ENCODE measurements around the gene TGM3. TPM values are rescaled to one million over a fixed set of nuclear protein-coding genes. Genes with fewer than 3 reads are reported as not detected.

Gene TGM3
- polyA plus RNA-seq, 1 donor from 2014 or later, result 0.24 TPM

DNA sequence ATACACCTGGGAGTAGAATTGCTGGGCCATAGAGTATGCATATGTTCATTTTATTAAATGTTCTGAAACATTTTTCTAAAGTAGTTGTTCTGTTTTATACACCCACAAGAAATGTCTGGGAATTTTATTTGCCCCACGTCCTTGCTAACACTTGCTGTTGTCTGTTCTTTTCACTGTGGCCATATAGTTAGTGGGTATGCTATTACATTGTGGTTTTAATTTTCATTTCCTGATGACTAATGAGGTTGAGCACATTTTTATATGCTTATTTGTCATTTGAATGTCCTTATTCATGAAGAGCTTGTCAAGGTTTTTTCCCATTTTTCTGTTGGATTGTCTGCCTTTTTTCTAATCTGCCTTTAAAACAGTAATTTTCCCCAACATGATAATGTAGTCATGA is 41.5 kb upstream of the TGM3 start:
- Histone ChIP-seq H3K9me2 (ENCODE audit: insufficient read depth, low read length) (no peaks in the 10 kb centered on the region), H3K9me3 (ENCODE audit: low read length) (no peaks in the 10 kb centered on the region), H3K4me2 (ENCODE audit: low read length) (no peak overlapping the region), H3K27ac (ENCODE audit: low read length) (no peak overlapping the region), H4K20me1 (ENCODE audit: insufficient read depth) (no peaks in the 10 kb centered on the region), H3K79me2 (replicated peaks; ENCODE audit: insufficient read depth, low read length) (no peaks in the 10 kb centered on the region), H2AFZ (ENCODE audit: low read depth, low read length) (no peak overlapping the region), H3K36me3 (ENCODE audit: insufficient read depth, low read length) (no peaks in the 10 kb centered on the region), H3K9ac (ENCODE audit: low read length) (no peak overlapping the region), H3K4me3 (ENCODE audit: low read length) (no peak overlapping the region), H3F3A (ENCODE audit: insufficient read depth, low read length, poor library complexity, severe bottlenecking) (no peaks in the 10 kb centered on the region), H3K27me3 (ENCODE audit: insufficient read depth, low read depth, low read length) (no peaks in the 10 kb centered on the region)
- TF ChIP-seq SMC3 (conservative IDR thresholded peaks at IDR 0.05; ENCODE audit: poor library complexity), result no peak
- TF ChIP-seq EZH2 (IDR thresholded peaks at IDR 0.05; ENCODE audit: borderline replicate concordance, insufficient read depth, low read length, poor library complexity, severe bottlenecking), result no peak
- TF ChIP-seq, protein P1, sequence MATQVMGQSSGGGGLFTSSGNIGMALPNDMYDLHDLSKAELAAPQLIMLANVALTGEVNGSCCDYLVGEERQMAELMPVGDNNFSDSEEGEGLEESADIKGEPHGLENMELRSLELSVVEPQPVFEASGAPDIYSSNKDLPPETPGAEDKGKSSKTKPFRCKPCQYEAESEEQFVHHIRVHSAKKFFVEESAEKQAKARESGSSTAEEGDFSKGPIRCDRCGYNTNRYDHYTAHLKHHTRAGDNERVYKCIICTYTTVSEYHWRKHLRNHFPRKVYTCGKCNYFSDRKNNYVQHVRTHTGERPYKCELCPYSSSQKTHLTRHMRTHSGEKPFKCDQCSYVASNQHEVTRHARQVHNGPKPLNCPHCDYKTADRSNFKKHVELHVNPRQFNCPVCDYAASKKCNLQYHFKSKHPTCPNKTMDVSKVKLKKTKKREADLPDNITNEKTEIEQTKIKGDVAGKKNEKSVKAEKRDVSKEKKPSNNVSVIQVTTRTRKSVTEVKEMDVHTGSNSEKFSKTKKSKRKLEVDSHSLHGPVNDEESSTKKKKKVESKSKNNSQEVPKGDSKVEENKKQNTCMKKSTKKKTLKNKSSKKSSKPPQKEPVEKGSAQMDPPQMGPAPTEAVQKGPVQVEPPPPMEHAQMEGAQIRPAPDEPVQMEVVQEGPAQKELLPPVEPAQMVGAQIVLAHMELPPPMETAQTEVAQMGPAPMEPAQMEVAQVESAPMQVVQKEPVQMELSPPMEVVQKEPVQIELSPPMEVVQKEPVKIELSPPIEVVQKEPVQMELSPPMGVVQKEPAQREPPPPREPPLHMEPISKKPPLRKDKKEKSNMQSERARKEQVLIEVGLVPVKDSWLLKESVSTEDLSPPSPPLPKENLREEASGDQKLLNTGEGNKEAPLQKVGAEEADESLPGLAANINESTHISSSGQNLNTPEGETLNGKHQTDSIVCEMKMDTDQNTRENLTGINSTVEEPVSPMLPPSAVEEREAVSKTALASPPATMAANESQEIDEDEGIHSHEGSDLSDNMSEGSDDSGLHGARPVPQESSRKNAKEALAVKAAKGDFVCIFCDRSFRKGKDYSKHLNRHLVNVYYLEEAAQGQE (IDR thresholded peaks at IDR 0.05; ENCODE audit: borderline replicate concordance), result no peak
- TF ChIP-seq, protein P2, sequence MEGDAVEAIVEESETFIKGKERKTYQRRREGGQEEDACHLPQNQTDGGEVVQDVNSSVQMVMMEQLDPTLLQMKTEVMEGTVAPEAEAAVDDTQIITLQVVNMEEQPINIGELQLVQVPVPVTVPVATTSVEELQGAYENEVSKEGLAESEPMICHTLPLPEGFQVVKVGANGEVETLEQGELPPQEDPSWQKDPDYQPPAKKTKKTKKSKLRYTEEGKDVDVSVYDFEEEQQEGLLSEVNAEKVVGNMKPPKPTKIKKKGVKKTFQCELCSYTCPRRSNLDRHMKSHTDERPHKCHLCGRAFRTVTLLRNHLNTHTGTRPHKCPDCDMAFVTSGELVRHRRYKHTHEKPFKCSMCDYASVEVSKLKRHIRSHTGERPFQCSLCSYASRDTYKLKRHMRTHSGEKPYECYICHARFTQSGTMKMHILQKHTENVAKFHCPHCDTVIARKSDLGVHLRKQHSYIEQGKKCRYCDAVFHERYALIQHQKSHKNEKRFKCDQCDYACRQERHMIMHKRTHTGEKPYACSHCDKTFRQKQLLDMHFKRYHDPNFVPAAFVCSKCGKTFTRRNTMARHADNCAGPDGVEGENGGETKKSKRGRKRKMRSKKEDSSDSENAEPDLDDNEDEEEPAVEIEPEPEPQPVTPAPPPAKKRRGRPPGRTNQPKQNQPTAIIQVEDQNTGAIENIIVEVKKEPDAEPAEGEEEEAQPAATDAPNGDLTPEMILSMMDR (IDR thresholded peaks at IDR 0.05; ENCODE audit: poor library complexity, severe bottlenecking), result no peak
- TF ChIP-seq TAF1 (IDR thresholded peaks at IDR 0.05; ENCODE audit: low read depth), result no peak
- TF ChIP-seq RAD21 (conservative IDR thresholded peaks at IDR 0.05), result no peak
- TF ChIP-seq EP300 (conservative IDR thresholded peaks at IDR 0.05; ENCODE audit: poor library complexity, severe bottlenecking), result no peak
- no peak for TF ChIP-seq POLR2AphosphoS5 (IDR thresholded peaks at IDR 0.05)
- no peak for TF ChIP-seq MXI1 (conservative IDR thresholded peaks at IDR 0.05; ENCODE audit: poor library complexity, severe bottlenecking)

DNA sequence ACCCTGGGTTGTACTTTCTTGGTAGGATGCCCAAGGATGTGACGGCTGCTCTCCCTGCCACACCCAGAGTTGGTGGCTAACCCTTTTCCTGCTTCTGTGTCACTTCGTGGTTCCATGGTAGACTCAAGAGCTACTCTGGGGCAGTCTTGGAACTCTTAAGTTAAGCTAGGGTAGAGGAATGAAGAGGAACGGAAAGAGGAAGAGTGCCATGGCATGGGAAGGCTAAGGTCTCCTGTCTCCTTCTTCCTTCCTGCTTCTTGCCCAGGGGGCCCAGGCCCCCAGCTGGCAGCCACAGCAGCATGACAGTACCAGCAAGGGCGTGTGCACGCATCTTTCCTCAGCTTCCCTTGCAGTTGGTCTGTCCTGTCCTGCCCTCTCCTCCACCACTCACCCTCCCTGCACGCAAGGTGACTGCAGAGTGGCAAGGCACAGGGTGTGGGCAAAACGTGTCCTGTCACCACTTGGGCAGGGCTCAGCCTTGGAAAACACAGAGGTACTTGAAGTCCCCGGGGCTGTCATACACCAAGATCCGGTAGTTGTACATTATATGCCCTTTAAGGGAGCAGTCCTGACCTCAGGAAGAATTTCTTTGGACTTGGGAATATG is 39.8 kb upstream of the TGM3 start:
- Histone ChIP-seq H4K20me1 (ENCODE audit: insufficient read depth) (no peaks in the 10 kb centered on the region), H3K9me3 (ENCODE audit: low read length) (no peaks in the 10 kb centered on the region), H3K36me3 (ENCODE audit: insufficient read depth, low read length) (no peaks in the 10 kb centered on the region), H3F3A (ENCODE audit: insufficient read depth, low read length, poor library complexity, severe bottlenecking) (no peaks in the 10 kb centered on the region), H3K27me3 (ENCODE audit: insufficient read depth, low read depth, low read length) (no peaks in the 10 kb centered on the region), H2AFZ (ENCODE audit: low read depth, low read length) (no peak overlapping the region), H3K9ac (ENCODE audit: low read length) (no peak overlapping the region), H3K79me2 (replicated peaks; ENCODE audit: insufficient read depth, low read length) (no peaks in the 10 kb centered on the region), H3K4me3 (ENCODE audit: low read length) (no peak overlapping the region), H3K27ac (ENCODE audit: low read length) (no peak overlapping the region), H3K4me2 (ENCODE audit: low read length) (no peak overlapping the region), H3K9me2 (ENCODE audit: insufficient read depth, low read length) (no peaks in the 10 kb centered on the region)
- TF ChIP-seq POLR2AphosphoS5 (IDR thresholded peaks at IDR 0.05), result no peak
- no peak for TF ChIP-seq EP300 (conservative IDR thresholded peaks at IDR 0.05; ENCODE audit: poor library complexity, severe bottlenecking)
- TF ChIP-seq RAD21 (conservative IDR thresholded peaks at IDR 0.05), result no peak
- no peak for TF ChIP-seq EZH2 (IDR thresholded peaks at IDR 0.05; ENCODE audit: borderline replicate concordance, insufficient read depth, low read length, poor library complexity, severe bottlenecking)
- TF ChIP-seq TAF1 (IDR thresholded peaks at IDR 0.05; ENCODE audit: low read depth), result no peak
- no peak for TF ChIP-seq MXI1 (conservative IDR thresholded peaks at IDR 0.05; ENCODE audit: poor library complexity, severe bottlenecking)
- TF ChIP-seq SMC3 (conservative IDR thresholded peaks at IDR 0.05; ENCODE audit: poor library complexity), result no peak
- TF ChIP-seq, protein P2 (IDR thresholded peaks at IDR 0.05; ENCODE audit: poor library complexity, severe bottlenecking), result no peak
- TF ChIP-seq, protein P1 (IDR thresholded peaks at IDR 0.05; ENCODE audit: borderline replicate concordance), result no peak

Data from neural cell (in vitro differentiated cells).